Heart left ventricle (tissue), 16 donors: ENCODE data around the gene PITPNM1. TPM values are rescaled to one million over a fixed set of nuclear protein-coding genes. Genes with fewer than 3 reads are reported as not detected.

Source experiments
- ATAC-seq, 4 donors: fragments of 200-7000 bp; cut with Tn5 transposase; one replicate each; pipeline ENCODE4 v1.9.1; 2020 to 2022; ENCODE audit warnings: moderate library complexity in 4 of 4, mild to moderate bottlenecking in 3 of 4, moderate number of reproducible peaks in 1 of 4
- DNase-seq, 5 donors: peaks; one replicate each; pipeline ENCODE4 v3.0.0-alpha.2; 2020
- H3K27ac ChIP-seq, 12 donors: fragments of 200-600 bp; sonication (generic) in 4 of 12; one replicate each; pipeline versions ENCODE4 v1.5.0 to v1.8.0; 2016 to 2022; ENCODE audit warnings: mild to moderate bottlenecking in 2 of 12
- H3K27me3 ChIP-seq, 9 donors: fragments of 200-600 bp; sonication (generic) in 2 of 9; one replicate each; pipeline versions ENCODE4 v1.5.1 to v1.8.0; 2016 to 2022; ENCODE audit warnings: mild to moderate bottlenecking in 3 of 9
- H3K36me3 ChIP-seq, 9 donors: fragments of 200-600 bp; sonication (generic) in 2 of 9; one replicate each; pipeline versions ENCODE4 v1.5.0 to v1.8.0; 2018 to 2022; ENCODE audit warnings: mild to moderate bottlenecking in 2 of 9
- H3K4me1 ChIP-seq, 12 donors: fragments of 200-600 bp; sonication (generic) in 4 of 12; one replicate each; pipeline versions ENCODE4 v1.5.0 to v1.8.0; 2016 to 2022; ENCODE audit warnings: mild to moderate bottlenecking in 3 of 12
- H3K4me3 ChIP-seq, 12 donors: fragments of 200-600 bp; sonication (generic) in 4 of 12; one replicate each; pipeline versions ENCODE4 v1.5.0 to v1.8.0; 2017 to 2022; ENCODE audit warnings: mild to moderate bottlenecking in 9 of 12, moderate library complexity in 4 of 12
- H3K9me3 ChIP-seq, 12 donors: fragments of 200-600 bp; sonication (generic) in 4 of 12; one replicate each; pipeline versions ENCODE4 v1.5.0 to v1.8.0; 2016 to 2022; ENCODE audit warnings: mild to moderate bottlenecking in 1 of 12
- POLR2A ChIP-seq, 2 donors: fragments of 450-650 bp; IDR thresholded peaks; one replicate each; pipeline ENCODE4 v1.6.1; 2017; ENCODE audit warnings: antibody characterized with exemption in 2 of 2, mild to moderate bottlenecking in 2 of 2, moderate library complexity in 2 of 2
- whole genome bisulfite sequencing, 4 donors: extraction: QIAGEN DNeasy Blood & Tissue Kit in 2 of 4; methylation state at CpG; one replicate each; pipeline versions ENCODE4 v1.1.5 to v1.1.7; 2013 to 2018; 5-methylcytosine and 5-hydroxymethylcytosine counted together
- intact Hi-C, 10 donors: fragments of 100-400 bp; cut with DNase I; formaldehyde crosslinking; loops; one replicate each; pipeline versions ENCODE4 v1.11.1 to v1.14.2; 2022
- polyA plus RNA-seq, 2 donors: library from polyadenylated mRNA; stranded (reverse); fragments of 200-250 nt; gene quantifications; one replicate each; pipeline ENCODE4 v1.2.3, GENCODE V29; 2013
- total RNA-seq, 9 donors: library from RNA; depleted of rRNA in 2 of 9; stranded (reverse); fragments of >200 nt in 2 of 9; fragmentation: NEBNext Ultra II Directional in 3 of 9; extraction: Animal tissue kit (Norgen Biotek cat#: 25700) in 3 of 9; gene quantifications; one replicate each; pipeline versions ENCODE4 v1.1.0 to v1.2.4, GENCODE V29; 2016 to 2023
- TF ChIP-seq, protein P1 (sequence below), 12 donors: fragments of 200-600 bp; sonication (generic) in 4 of 12; IDR thresholded peaks; one replicate each; pipeline versions ENCODE4 v1.5.0 to v1.8.0; 2018 to 2022; ENCODE audit warnings: antibody characterized with exemption in 12 of 12, mild to moderate bottlenecking in 5 of 12
- donor health status: ischemic (EF 13 %, LVEDD 7.1; RV severe dilation, severe dysfunction).
- donor health status: healthy with polysubstance abuse.
- donor health status: DM: no; HTN: yes; CAD: no.
- donor health status: DM: no; HTN: no; CAD: no.
- donor health status: ischemic (EF 25% LVEDD 6.9; RV normal size, moderate dysfunction).
- donor health status: ischemic (EF 25% LVEDD 5.7; RV mildly dilated, moderate dysfunction).
- donor health status: healthy.
- donor health status: DM: yes; HTN: yes; CAD: no.
- donor health status: ischemic (EF 35%, LVEDD 5.7; RV mildly dilated, moderate dysfunction).
- donor health status: nonischemic (EF 11% LVEDD 7.7; RV severe dilation, severe dysfunction).
- donor health status: DM: yes; HTN: yes; CAD: no.
- donor health status: PGD.
- donor health status: ischemic (EF 29% LVEDD 5.4; RV normal size, mild dysfunction).
- donor health status: nonischemic (EF 23%, LVEDD 6.1; RV moderate dilation, normal function).

Gene PITPNM1
- total and polyA plus RNA-seq, 11 donors = 24.2 to 69.1 (median 34.3) TPM

DNA sequence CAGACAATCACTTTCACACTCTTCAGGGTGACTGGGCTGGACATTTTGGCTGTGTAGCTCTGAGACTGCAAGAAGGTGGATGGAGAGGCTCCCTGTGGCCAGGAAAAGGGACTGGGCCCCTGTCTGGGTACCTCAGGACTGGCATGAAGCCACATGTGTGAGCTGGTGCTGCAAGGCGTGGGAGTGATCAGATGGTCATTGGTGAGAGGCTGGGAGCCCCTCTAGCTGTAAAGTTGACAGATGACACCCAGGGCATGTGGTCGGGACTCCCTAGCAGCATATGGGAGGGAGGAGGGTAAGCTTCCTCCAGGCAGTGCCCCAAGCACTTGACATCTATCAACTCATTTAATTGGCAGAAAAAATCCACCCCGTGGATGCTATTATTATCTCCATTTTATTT, 37.0 kb upstream of the PITPNM1 start:
- WGBS, 4 donors = 72 to 83% (median 80%) methylated on average over 3 of the region's 3 CpGs
- Histone ChIP-seq H3K4me1 (peaks cover 0 to 15% (median 10%) of the 10 kb centered on the region in 12 donors), H3K36me3 (no peaks in the 10 kb centered on the region), H3K27me3 (no peaks in the 10 kb centered on the region), H3K4me3 (no peak overlapping the region), H3K9me3 (no peaks in the 10 kb centered on the region), H3K27ac (no peak overlapping the region)
- TF ChIP-seq POLR2A (IDR thresholded peaks at IDR 0.05) = no peak
- TF ChIP-seq, protein P1, sequence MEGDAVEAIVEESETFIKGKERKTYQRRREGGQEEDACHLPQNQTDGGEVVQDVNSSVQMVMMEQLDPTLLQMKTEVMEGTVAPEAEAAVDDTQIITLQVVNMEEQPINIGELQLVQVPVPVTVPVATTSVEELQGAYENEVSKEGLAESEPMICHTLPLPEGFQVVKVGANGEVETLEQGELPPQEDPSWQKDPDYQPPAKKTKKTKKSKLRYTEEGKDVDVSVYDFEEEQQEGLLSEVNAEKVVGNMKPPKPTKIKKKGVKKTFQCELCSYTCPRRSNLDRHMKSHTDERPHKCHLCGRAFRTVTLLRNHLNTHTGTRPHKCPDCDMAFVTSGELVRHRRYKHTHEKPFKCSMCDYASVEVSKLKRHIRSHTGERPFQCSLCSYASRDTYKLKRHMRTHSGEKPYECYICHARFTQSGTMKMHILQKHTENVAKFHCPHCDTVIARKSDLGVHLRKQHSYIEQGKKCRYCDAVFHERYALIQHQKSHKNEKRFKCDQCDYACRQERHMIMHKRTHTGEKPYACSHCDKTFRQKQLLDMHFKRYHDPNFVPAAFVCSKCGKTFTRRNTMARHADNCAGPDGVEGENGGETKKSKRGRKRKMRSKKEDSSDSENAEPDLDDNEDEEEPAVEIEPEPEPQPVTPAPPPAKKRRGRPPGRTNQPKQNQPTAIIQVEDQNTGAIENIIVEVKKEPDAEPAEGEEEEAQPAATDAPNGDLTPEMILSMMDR (IDR thresholded peaks at IDR 0.05) = no peak
- DNase-seq (no peak), ATAC-seq (no peak)
- intact Hi-C loops = no loop called here

DNA sequence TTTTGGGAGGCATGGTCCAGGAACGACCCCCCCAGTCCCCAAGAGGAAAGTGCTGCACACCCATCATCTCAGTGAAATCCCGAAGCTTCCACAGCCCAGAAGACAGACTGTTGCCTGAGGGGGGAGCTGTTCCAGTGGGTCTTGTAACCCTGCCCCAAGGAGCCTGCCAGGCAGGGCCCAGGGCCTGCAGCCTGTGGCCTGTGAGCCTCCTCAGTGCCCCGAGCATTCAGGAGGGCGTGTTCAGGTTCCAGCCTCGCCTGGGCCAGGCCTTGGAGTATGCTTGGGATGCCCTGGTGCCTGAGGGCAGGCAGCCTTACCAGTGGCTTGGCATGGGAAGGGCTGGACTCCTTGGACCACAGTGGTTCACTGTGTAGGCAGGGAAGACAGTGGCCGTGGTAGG, 36.0 kb upstream of the PITPNM1 start:
- Histone ChIP-seq H3K36me3 (no peaks in the 10 kb centered on the region), H3K27me3 (no peaks in the 10 kb centered on the region), H3K9me3 (no peaks in the 10 kb centered on the region), H3K27ac (no peak overlapping the region), H3K4me1 (peaks cover 0 to 15% (median 10%) of the 10 kb centered on the region in 12 donors), H3K4me3 (no peak overlapping the region)
- intact Hi-C loops = no loop called here
- ATAC-seq = no peak
- 89 to 100% (median 94%) methylated on average over 1 to 6 of the region's 6 CpGs for WGBS, 4 donors
- DNase-seq = no peak
- no peak for TF ChIP-seq POLR2A (IDR thresholded peaks at IDR 0.05)
- TF ChIP-seq, protein P1 (IDR thresholded peaks at IDR 0.05) = no peak

DNA sequence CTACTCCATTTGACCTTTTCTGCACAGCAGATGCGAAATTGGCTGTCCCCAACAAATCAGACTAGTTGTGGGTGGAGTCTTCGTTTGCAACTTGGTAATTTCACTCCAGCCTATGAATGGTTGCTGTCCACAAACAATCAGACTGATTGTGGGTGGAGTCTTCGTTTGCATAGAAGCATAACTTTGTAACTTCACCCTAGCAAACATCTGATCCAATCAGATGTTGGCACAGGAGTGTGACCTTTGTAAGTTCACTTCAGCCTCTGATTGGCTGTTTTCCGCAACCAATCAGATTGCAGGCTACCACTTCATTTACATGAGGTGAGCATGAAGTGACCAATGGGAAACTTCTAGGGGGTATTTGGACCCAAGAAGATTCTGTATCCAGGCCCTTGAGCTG, 34.4 kb upstream of the PITPNM1 start:
- no peak overlapping the region for H3K4me3 ChIP-seq
- 88 to 92% (median 90%) methylated on average over 4 of the region's 4 CpGs for WGBS, 4 donors
- no peaks in the 10 kb centered on the region for H3K27me3 ChIP-seq
- intact Hi-C loops = no loop called here
- H3K9me3 ChIP-seq = peaks cover 0 to 5% (median 0%) of the 10 kb centered on the region in 12 donors
- H3K27ac ChIP-seq = no peak overlapping the region
- ATAC-seq (no peak), DNase-seq (no peak)
- peaks cover 0 to 6% (median 2%) of the 10 kb centered on the region in 12 donors for H3K4me1 ChIP-seq
- TF ChIP-seq POLR2A (IDR thresholded peaks at IDR 0.05) = no peak
- TF ChIP-seq, protein P1 (IDR thresholded peaks at IDR 0.05) = no peak
- H3K36me3 ChIP-seq = no peaks in the 10 kb centered on the region

DNA sequence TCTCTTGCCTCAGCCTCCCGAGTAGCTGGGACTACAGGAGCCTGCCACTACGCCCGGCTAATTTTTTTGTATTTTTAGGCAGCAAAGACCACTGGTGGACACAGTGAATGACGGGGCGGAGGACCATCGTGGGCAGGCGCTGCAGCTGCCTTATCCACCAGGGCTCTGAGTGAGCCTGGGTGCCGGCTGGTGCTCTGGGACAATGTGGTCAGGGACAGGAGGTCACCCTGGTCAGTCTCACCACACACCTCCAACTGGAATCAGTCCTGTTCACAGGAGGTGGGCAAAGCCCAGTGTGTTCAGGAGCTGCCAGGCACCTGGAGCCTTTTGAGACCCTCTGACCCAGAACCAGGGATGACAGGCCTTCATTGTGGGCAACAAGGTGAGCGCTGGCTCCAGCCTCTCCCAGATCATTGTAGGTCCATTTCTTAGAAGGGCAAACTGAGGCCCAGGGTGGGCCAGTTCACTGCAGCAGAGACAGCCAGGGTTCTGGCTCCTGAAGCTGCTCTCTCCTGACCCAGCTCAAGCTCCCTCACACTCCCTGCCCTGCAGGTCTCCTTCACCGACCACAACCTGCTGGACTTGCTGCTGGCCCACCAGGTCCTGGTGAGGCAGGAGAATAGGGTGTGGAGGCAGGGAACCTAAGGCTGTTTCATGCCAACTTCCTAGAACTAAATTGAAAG, 33.8 kb upstream of the PITPNM1 start:
- 87 to 96% (median 90%) methylated on average over 6 to 10 of the region's 10 CpGs for WGBS, 4 donors
- no peak for DNase-seq
- H3K4me1 ChIP-seq = peaks cover 0 to under 1% (median 0%) of the 10 kb centered on the region in 12 donors
- no peaks in the 10 kb centered on the region for H3K36me3 ChIP-seq
- intact Hi-C loops = no loop called here
- ATAC-seq = no peak
- no peak overlapping the region for H3K4me3 ChIP-seq
- no peaks in the 10 kb centered on the region for H3K27me3 ChIP-seq
- TF ChIP-seq POLR2A (IDR thresholded peaks at IDR 0.05) = no peak
- TF ChIP-seq, protein P1 (IDR thresholded peaks at IDR 0.05) = no peak
- peaks cover 0 to 11% (median 4%) of the 10 kb centered on the region in 12 donors for H3K9me3 ChIP-seq
- no peak overlapping the region for H3K27ac ChIP-seq
